GM18499 (cell line): ENCODE data around the gene FCN3.
"Not testable (repeated sequence)": the region's sequence is repeated elsewhere in the genome, so short reads cannot be mapped to it uniquely, and the experiment has no call there.

Source experiments
- ATAC-seq: cut with Tn5 transposase; IDR thresholded peaks from one replicate; pipeline ENCODE4 v1.9.1; 2021; ENCODE audit warnings: moderate number of reproducible peaks; ENCODE audit not compliant: insufficient read depth, unreplicated experiment

Gene FCN3

DNA sequence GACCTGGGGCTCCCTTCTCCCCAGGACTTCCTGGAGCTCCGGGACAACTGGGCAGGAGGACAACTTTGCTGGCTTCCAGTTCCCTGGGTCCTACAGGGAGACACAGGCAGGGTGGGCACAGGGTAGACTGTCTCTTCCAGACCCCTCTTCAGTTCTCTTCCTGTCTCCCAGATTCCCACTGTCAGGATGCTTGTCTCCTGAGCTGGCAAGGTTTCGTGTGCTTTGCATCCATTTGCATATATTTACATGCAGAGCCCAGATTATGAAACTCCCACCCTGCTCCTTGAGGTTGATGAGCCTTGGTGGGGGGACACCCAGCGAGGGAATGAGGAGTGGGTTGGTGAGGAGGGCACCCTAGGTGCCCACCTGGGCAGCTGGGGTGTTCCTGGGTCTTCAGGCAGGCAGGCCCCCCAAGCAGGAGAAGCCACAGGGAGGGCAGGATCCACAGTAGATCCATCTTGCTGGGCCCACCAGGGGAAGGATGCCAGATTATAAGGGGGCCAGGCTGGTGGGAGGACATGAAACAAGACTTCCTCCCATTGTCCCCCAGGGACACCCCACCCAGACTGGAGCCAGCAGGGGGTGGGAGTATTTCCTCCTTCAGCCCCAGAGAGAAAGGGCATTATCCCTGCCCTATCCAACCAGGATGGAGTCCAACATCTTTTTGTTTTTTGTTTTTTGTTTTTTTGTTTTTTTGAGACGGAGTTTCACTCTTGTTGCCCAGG is at the start of gene FCN3:
FCN3 (minus strand) TSS at position 463 of the 725 bp plus-strand sequence; CDS start at position 457, 6 bp downstream.
- no peak for ATAC-seq

DNA sequence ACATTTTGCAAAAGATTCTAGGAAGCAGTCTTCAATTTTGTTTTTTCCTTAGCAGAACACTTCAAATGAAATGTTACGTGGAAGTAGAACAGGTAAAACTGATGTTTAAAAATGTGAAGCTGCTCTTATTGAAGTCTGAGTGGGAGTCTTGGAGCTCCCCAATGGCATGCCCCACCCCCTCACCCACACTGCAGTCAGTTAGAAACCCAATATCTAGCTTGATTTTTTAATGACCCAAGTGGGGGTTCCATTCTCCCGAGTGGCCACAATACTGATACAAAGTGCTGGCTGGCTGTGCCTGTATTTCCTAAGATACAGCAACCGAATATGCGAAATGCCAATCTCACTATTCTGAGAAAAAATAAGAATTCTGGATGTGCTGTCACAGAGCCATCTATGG is 49.1 kb upstream of the FCN3 start:
- no peak for ATAC-seq

DNA sequence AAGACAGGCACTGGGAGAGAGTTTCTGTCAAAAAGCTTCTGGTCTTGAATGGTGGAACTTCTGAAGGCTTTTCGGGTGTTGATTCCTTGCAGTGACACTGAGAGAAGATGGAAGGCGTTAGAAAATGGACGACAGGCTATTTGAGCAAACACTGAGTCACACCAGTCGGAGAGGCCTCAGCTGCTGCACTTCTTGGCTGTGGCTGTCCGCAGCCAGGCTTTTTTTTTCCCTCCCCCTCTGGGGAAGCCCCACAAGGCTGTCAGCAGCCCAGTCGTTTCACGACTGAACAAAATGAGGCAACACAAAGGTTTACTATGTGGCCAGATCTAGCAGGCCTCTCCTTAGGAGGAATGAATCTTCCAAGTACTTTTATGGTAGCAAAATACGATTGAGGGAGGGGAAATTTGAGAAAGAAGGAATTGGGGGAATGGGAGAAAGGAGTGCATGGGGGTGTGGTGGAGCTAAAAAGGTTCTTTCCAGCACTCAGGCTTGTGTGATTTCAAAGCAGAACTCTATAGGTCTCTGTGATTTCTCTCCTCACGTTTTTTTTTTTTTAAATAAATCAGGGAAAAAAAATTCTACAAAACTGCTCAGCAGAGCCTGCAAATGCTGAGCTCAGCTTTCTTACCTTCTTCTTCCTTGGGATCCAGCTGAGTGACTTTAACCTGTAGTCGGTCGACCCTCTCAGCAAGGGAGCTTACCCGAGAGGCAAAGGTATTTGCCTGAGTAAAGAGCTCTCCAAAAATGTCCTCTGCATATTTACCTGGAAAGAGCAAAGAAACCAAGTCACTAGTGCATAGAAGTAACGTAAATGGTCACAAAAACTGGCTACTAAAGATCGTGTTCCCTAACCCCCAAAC is 43.9 kb upstream of the FCN3 start:
- ATAC-seq = no peak

DNA sequence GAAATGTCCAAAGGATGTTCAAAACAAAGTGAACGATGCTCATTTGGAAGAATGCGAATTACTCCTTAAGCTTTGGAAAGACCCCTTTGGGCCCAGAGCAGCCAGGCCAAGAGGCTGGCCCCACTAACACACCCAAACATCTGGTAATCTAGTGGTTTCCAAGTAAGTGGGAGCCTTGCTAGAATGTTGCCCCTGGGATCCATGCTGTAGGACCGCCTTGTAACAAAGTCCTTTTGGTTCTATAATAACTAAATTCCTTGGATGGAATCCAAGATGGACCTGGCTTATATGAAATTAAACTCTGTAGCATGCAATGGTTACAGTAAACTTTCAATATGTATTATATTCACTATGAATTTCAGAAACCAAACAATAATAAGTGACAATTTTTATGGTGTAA is 43.1 kb upstream of the FCN3 start:
- no peak for ATAC-seq

DNA sequence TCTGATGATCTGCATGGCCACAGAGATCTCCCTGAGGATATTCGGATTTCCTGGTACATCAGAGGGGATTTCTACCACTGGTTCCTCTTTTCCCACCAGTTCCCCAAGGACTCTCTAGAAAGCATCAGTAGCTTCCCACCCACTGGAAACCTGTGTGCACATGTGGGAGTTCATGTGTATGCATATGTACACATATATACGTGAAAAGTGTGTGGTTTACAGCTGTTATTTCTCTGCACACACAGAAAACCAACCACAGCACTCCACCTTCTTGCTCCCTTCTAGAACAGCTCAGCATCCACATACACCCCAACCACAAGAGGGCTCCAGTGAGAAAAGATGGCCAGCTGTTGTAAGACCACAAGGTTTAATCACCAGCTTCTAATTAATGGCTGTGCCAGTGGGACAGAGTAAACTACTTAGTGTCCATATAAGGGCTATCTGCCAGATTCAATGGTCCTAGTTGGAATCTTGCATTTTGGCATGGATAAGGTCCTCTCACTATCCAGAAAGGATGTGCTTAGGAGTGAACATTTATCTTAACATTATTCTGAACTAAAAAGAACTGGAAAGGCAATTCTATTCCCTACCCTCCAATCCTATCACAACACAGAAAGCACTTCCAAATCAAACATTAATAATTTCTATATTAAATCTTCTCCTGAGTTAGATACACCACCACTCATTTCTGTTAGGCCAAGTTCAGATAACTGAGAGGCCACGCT is 41.9 kb upstream of the FCN3 start:
- no peak for ATAC-seq

DNA sequence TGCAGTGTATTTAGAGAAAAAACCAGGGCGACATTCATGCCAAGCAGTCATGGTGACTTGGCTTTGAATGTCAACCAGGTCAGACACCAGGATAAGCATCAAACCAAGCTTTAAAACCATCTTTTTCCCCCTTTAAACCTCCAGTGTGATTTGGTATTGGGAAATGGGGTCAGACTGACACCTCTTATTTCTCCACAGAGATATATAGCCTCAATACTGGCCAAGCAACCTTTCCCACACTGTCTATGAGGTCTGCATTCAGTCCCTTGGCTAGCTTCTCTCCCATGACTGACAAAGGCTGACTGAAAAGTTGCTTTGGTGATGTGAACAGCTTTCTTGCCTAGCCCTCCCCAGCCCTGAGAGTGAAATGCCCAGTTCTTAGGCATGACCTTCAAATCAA is 39.5 kb upstream of the FCN3 start:
- ATAC-seq = no peak

DNA sequence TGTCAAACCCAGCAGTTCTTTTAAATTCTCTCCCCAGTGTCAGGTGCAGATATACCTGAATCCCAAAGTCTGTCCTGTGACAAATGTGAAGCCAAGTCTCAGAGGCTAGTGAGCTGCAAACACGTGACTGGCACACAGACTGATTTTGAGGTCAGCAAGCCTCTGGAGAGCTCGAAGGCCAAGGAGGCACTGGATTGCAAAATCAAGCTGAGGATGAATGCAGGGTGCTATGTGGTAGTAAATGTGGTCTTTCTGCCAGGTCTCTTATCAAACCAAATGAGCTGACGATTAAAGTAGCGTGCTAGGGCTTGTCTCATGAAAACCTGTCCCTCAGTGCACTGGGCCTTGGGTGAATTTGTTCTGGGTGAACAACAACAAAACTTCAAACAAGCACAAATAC is 38.4 kb upstream of the FCN3 start:
- ATAC-seq = no peak

DNA sequence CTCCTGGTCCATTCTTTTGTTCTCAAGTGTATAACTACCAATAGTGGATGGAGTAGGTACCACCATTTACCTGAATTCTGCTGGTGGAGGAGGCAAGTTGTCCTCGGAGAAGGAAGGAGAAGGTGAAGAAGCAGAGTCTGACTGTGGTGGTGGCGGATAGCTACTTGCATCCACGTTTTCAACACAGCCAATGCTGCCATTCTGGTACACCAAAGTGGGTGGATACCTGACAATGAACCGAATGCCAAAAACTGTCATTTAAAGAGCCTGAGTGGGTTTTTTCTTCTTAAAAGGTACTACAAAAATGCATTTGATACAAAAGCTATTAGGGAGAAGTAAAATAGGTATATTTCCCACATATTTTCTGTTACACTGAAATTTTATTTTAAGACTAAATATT is 37.9 kb upstream of the FCN3 start:
- no peak for ATAC-seq

DNA sequence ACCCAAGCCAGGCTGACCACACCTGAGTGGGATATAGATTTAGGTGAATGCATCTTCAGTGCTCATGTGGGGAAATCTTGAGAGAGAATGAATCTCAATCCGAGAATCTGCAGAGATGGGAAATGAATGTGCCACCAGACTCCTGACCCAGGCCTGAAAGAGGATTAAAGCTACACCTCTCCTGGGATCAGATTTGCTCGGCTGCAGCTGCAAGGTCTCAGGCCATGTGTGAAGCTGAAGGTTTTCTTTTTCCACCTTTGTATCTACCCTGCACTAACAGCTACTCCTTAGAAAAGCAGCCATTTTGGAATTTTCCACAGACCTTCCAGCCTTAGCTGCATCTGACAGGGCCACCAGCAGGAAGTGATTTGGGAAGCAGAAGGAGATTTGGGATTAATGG is 36.1 kb upstream of the FCN3 start:
- ATAC-seq = no peak

DNA sequence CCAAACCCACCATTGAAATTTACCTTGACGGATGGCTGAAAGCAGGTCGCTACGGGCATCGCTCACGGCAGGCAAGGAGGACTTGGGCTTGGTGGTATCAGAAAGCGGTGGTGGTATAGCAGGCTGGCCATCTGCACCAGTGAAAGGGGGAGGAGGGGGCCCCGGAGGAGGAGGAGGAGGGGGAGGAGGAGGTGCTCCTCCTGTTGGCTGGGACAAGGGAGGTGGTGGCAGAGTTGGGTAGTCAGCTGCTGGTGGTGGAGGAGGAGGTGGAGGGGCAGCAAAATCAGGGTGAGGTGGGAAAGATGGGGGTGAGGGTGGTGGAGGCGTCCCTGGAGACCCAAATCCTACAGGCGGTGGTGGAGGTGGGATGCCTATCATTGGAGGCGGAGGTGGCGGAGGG is 35.0 kb upstream of the FCN3 start:
- no peak for ATAC-seq

DNA sequence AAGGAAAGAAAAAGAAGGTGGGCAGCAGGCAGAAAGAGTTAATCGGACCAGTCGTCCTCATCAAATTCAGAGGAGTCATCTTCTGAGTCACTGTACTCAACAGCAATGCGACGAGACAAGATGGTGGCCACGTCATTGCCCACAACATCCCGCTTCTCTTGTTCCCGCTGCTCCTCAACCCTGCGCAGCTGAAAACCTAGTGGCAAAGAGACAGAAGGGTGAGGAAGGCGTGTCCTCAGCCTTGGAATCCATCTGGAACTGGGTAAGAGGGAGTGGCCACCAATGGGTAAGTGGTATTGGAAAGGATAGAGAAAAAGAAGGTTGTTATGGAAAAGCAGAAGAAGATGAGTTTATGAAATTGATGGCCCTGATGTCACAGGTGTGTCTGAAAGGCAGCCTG is 33.5 kb upstream of the FCN3 start:
- no peak for ATAC-seq

DNA sequence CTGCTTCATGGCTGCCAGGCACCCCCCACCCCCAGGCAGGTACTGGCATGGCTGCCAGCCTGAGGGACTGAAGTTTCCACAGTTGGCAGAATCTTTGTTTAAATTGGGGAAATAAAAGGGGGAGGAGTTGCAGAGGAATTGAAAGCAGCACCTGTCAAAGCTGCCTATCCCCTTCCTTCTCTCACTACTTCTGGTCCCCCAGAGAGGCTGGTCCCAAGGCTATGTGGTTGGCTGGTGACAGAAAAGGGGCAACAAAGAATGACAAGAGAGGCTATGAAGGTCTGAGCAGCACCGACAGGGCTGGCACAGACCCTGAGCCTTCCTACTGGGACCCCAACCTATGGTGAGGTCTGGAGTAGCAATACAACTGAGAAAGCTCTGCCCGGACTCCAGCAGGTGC is 32.2 kb upstream of the FCN3 start:
- not testable (repeated sequence) for ATAC-seq

DNA sequence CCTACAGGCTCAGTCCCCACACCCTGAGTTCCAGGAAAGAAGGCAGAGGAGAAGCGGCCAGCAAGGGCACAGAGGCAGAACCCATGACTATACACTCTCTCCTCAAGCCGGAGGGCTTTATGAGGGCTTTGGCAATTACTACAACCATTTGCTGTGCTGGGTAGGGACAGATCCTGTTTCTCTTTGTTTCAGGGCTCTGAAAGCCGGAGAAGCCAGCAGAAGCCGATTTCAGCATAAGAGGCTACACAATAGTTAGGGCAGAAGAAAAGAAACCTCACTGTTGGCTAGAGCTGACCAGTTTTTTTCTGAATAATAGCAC is 31.7 kb upstream of the FCN3 start:
- ATAC-seq = no peak

DNA sequence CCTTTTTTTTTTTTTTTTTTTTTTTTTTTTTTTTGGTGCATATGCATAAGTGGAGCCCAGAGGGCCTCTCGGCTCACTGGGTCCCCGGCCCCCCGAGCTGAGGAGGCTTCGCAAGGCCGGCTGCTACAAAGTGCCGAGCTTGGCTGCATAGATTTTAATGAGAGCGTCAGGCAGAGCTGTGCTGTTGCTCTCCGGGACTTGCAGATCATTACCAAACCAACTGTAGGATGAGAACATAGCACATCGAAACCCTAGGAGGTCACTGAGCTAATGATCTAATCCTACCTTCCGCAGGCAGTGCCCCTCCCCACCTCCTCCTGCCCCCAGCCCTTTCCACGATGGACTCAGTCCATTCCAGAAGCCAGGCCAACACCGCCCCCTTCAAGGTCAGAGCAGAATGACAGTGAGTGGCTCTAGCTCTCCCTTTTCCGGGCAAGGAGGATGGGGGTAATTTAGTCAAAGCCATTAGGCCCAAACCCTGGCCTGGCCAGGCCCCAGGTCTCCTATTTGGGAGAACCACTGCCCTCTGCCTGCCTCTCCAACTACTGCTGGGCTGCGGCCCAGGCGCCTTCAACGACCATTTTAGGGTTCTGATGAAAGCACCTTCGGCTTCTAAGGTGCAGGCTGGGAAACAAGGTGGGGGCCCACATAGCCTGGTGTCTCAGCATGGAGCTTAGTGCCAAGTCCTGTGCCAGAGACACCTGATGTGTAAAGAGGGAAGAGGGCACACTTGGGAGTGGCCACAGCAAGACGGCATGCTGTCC is 31.2 kb upstream of the FCN3 start:
- ATAC-seq = not testable (repeated sequence)

DNA sequence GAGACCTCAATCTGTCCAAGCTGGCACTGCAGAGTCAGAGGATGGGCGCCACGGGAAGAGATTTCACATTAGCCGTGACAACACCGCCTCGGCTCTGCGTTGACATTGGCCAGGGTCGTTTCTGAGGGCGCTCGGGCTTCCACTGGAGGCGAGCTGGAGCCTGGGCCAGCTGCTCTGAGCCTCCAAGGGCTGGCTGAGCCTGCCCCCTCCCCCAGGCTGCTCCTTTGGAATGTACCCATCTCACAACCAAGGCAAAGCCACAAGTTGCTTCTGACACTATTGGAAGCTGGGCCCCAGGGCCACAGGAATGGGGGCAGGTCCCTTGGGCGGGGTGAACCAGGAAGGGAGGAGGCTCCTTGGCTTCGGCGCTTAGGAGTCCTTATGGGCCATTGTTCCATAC is 30.4 kb upstream of the FCN3 start:
- no peak for ATAC-seq

DNA sequence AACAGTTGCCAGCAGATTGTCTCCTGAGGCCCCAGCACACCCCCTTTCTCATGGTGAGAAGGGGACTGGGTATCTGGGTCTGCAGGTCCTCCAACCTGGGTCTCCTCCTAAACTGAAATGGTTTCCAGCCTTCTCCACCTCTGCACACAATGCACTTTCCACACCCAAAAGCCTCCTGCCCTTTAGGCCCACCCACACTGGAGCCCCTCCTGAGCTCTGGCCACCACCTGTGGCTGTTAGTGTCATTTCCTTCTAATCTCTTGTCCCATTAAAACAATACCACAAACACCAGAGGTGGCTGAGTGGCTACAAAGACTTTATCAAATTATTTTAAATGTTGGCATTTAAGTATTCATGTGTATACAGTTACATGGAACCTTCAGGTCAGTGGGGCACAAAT is 29.3 kb upstream of the FCN3 start:
- no peak for ATAC-seq

DNA sequence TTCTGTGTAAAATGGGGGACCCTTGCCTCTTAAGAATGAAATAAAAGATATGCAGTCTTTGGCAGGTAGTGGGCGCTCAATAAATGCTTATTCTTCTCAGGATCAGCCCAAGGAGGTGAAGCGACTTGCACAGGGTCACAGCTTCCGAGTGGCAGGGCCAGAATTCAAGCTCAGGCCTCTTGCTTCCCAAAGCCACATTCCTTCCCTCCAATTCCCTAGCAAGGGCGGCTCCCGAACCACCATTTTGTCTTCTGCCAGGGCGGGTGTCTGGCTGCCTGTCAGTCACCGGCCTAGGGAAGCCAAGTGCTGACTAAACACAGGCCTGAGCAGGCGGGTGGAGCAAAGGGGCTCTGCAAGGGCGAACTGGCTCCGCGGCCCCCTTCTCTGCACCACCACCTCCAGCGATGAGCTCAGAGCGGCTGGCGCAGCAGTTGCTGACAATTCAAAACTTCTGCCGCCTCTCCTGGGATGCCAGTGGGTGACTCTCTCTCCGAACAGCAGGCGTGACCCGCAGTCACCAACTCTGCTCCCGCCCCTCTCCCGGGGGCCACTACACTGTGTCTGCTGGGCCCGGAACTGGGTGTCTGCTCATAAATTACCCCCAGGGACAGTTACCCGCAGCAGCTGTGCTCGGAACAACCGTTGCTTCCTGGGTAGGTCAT is 28.6 kb upstream of the FCN3 start:
- ATAC-seq = no peak

DNA sequence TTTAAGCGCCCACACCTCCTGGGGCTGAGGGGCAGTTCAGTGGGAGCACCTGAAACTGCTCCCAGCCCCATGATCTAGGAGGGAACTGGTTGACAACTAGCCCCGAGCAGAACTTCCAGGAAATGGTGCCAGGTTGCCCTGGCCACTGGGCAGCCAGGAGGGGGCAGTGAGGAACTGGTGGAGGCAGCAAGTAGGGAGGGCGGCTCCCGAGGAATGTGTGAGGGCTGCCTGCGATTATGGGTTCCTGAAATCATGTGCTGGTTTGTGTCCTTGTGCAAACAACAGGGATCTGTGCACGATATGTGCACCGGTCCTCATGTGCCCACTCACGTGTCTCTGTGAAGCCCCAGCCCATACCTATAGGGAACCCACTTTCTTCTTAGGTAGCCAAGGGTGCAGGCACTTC is 27.7 kb upstream of the FCN3 start:
- no peak for ATAC-seq

DNA sequence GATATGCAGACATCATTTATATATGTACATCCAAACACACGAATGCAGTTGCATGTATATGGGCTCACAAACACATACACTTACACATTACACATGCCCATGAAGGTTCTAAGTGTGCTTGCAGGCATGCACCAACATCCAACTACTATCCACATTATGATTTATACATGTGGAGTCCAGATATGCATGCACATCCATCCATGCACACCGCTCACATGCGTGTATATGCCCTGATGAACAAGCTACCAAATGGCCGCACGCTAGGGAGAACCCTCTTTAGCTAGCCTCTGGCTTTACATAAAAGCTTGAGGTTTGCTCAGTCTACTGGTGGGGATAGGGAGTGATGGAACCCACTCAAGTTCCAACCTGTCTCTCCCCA is 26.3 kb upstream of the FCN3 start:
- ATAC-seq = no peak
